ENCODE results near the gene SH2B2. TPM values are rescaled to one million over a fixed set of nuclear protein-coding genes. Genes with fewer than 3 reads are reported as not detected.

The SH2B2 gene
- total RNA-seq, 1 donor from 2014 or later: 8.2 TPM

- peaks cover 3% of the 10 kb centered on the region for H3K4me1 Mint-ChIP-seq
- no peak for TF ChIP-seq CTCF (IDR thresholded peaks at IDR 0.05; ENCODE audit: unreplicated experiment)
- no peaks in the 10 kb centered on the region for H3K27me3 Mint-ChIP-seq (ENCODE audit: low read depth)
- no peaks in the 10 kb centered on the region for H3K9me3 Mint-ChIP-seq
- no peak overlapping the region for H3K27ac Mint-ChIP-seq
- H3K36me3 Mint-ChIP-seq: peaks cover 3% of the 10 kb centered on the region
- no peak overlapping the region for H3K4me3 Mint-ChIP-seq
- DNase-seq (ENCODE audit: low spot score in 2 of 2, unreplicated experiment in 2 of 2): no peak
These were observed 12.6 kb upstream of the SH2B2 start for GRCh38 chr7:102273749-102274712.

GRCh38 chr7:102275123-102275703 lies 11.5 kb upstream of the SH2B2 start:
- Mint-ChIP-seq H3K4me1 (peaks cover 6% of the 10 kb centered on the region), H3K4me3 (no peak overlapping the region), H3K27ac (no peak overlapping the region), H3K27me3 (ENCODE audit: low read depth) (no peaks in the 10 kb centered on the region), H3K9me3 (no peaks in the 10 kb centered on the region), H3K36me3 (peaks cover 3% of the 10 kb centered on the region)
- no peak for DNase-seq (ENCODE audit: low spot score in 2 of 2, unreplicated experiment in 2 of 2)
- no peak for TF ChIP-seq CTCF (IDR thresholded peaks at IDR 0.05; ENCODE audit: unreplicated experiment)

GRCh38 chr7:102277901-102278300 lies 8.8 kb upstream of the SH2B2 start:
- H3K27me3 Mint-ChIP-seq (ENCODE audit: low read depth): no peaks in the 10 kb centered on the region
- no peak for TF ChIP-seq CTCF (IDR thresholded peaks at IDR 0.05; ENCODE audit: unreplicated experiment)
- H3K9me3 Mint-ChIP-seq: no peaks in the 10 kb centered on the region
- no peak overlapping the region for H3K27ac Mint-ChIP-seq
- peaks cover 4% of the 10 kb centered on the region for H3K4me1 Mint-ChIP-seq
- no peak for DNase-seq (ENCODE audit: low spot score in 2 of 2, unreplicated experiment in 2 of 2)
- H3K36me3 Mint-ChIP-seq: peaks cover 3% of the 10 kb centered on the region
- H3K4me3 Mint-ChIP-seq: no peak overlapping the region

- Mint-ChIP-seq H3K9me3 (no peaks in the 10 kb centered on the region), H3K4me3 (no peak overlapping the region), H3K27ac (no peak overlapping the region), H3K36me3 (peaks cover 3% of the 10 kb centered on the region), H3K27me3 (ENCODE audit: low read depth) (no peaks in the 10 kb centered on the region), H3K4me1 (peaks cover 4% of the 10 kb centered on the region)
- TF ChIP-seq CTCF (IDR thresholded peaks at IDR 0.05; ENCODE audit: unreplicated experiment): peak; percentile 72
- peak in 1 of 2 experiments; percentile 76 for DNase-seq (ENCODE audit: low spot score in 2 of 2, unreplicated experiment in 2 of 2)
These were observed 6.9 kb upstream of the SH2B2 start for GRCh38 chr7:102279537-102280400.

- TF ChIP-seq CTCF (IDR thresholded peaks at IDR 0.05; ENCODE audit: unreplicated experiment): no peak
- no peaks in the 10 kb centered on the region for H3K9me3 Mint-ChIP-seq
- no peak overlapping the region for H3K4me3 Mint-ChIP-seq
- no peak for DNase-seq (ENCODE audit: low spot score in 2 of 2, unreplicated experiment in 2 of 2)
- H3K27ac Mint-ChIP-seq: no peak overlapping the region
- H3K36me3 Mint-ChIP-seq: no peaks in the 10 kb centered on the region
- H3K27me3 Mint-ChIP-seq (ENCODE audit: low read depth): no peaks in the 10 kb centered on the region
- peaks cover 11% of the 10 kb centered on the region for H3K4me1 Mint-ChIP-seq
These were observed 6.1 kb upstream of the SH2B2 start for GRCh38 chr7:102280521-102280920.

All from mesothelial cell of epicardium (in vitro differentiated cells).